NCI-H748 (cell line): Measurements from ENCODE around the gene CKM.
"Not testable (repeated sequence)": the region's sequence is repeated elsewhere in the genome, so short reads cannot be mapped to it uniquely, and the experiment has no call there.

Experiments used
- DNase-seq: peaks from one replicate; lab custom pipeline; 2025; ENCODE audit not compliant: unreplicated experiment; lab: John Stamatoyannopoulos, UW

Gene CKM

GRCh38 chr19:45349430-45349941 is 26.8 kb upstream of the CKM start:
- DNase-seq: no peak

- DNase-seq: no peak
Observed at GRCh38 chr19:45349126-45349415, 26.4 kb upstream of the CKM start.

DNA sequence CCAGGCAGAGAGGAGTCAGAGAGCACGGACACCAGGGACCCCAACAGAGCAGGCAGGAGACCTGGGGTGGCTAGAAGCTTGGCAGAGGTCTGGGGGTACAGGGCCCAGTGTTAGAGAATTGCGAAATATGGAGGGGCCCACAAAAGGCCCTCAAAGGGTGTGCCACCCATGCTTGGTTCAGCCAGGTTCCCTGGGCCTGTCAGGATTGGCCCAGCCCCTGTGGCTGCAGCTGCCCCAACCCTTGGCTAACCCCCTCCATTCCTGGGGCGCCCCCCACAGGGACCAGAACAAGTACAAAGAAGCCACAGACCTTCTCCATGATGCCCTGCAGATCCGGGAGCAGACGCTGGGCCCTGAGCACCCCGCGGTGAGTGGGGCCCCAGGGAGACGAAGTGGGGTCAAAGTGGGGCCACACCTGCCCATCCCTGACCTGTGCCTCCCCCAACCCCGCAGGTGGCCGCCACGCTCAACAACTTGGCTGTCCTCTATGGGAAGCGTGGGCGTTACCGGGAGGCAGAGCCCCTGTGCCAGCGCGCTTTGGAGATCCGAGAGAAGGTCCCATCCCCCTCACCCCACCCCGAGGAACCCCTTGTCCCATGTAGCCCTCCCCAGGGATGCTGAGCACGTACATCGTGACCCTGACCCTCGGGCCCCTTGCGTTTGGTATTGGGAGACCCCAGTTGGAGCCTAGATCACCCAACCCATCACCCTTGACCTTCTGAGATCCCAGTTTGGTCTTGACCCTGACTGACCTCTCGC is 25.9 kb upstream of the CKM start:
- DNase-seq: no peak

GRCh38 chr19:45347570-45348366 is 25.1 kb upstream of the CKM start:
- DNase-seq: no peak

- DNase-seq: no peak
Observed at GRCh38 chr19:45346449-45346848, 23.8 kb upstream of the CKM start.

- DNase-seq: no peak
Observed at GRCh38 chr19:45345506-45345860, 22.8 kb upstream of the CKM start.

GRCh38 chr19:45344621-45345505 is 22.2 kb upstream of the CKM start:
- no peak for DNase-seq

- no peak for DNase-seq
Observed at GRCh38 chr19:45342911-45343310, 20.2 kb upstream of the CKM start.

DNA sequence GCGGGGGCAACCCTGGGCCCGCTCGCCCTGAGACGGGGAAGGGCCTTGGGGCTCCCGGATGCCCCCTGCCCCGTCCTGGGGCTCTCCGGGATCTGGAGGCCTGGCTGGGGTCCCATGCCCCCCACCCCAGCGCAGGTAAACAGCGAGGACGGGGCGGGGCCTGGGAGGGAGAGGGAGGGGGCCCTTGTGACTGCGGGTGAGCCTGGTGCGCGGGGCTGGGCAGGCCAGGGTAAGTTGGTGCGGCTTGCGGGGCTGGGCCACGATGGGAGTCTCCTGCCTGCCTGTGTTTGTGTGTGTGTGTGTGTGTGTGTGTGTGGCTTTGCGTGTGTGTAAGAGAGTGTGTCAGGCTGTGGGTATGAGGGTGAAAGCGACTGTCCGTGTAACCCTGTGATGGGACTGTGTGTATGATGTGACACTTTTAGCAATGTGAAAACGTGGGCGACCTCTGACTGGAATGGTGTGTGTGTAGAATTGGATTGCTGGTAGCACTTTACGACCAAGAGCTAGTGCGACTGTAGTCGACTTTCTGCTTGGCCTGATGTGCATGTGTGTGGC is 18.3 kb upstream of the CKM start:
- DNase-seq: peak; percentile 55

DNA sequence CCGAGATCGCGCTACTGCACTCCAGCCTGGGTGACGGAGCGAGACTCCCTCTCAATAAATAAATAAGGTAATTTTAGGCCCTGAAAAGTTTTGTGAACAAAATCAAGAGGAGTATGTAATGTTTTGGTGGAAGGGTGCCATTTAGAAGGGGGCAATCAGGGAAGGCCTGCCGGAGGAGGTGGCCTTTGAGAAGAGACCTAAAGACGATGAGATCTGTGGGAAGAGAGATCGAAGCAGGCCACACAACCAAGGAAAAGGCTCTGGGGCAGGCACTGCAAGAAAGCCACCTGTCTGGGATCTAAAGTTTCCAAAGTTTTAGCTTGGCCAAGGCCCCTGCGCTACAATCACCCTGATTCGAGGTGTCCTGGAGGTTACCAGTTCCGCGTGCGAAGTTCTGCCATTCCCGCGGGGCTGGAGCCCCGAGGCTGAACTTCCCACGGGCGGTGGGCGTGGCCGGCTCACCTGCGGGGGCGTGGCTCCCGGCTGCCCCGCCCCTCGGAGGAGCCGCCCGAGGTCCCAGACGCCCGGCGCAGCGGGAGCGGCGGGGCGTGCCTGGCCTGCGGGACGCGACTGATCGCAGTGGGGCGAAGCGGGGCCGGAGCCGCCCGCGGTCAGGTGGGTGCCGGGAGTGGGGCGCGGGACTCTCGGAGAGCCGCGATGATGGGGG is 17.7 kb upstream of the CKM start, which contains the start of gene KLC3:
Gene KLC3, plus strand, starts transcription at position 519 of the 667 bp plus-strand sequence. CDS start 4,792 bp downstream, outside the sequence.
- DNase-seq: peak; percentile 77

DNA sequence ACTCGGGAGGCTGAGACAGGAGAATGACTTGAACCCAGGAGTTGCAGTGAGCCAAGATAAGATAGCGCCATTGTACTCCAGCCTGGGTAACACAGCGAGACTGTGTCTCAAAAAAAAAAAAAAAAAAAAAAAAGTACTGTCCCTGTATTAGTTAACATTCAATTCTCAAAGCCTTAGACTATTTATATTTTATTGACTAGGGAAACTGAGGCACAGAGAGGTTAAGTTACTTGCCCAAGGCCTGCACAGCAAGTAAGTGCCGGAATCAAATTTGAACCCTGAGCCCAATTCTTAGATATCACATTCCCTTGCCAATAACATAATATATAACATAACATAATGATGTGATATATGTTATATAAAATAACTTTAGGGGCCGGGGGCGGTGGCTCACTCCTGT is 17.0 kb upstream of the CKM start:
- DNase-seq: no peak

GRCh38 chr19:45336696-45337251 is 14.1 kb upstream of the CKM start:
- no peak for DNase-seq

GRCh38 chr19:45334881-45335280 is 12.2 kb upstream of the CKM start:
- not testable (repeated sequence) for DNase-seq

DNA sequence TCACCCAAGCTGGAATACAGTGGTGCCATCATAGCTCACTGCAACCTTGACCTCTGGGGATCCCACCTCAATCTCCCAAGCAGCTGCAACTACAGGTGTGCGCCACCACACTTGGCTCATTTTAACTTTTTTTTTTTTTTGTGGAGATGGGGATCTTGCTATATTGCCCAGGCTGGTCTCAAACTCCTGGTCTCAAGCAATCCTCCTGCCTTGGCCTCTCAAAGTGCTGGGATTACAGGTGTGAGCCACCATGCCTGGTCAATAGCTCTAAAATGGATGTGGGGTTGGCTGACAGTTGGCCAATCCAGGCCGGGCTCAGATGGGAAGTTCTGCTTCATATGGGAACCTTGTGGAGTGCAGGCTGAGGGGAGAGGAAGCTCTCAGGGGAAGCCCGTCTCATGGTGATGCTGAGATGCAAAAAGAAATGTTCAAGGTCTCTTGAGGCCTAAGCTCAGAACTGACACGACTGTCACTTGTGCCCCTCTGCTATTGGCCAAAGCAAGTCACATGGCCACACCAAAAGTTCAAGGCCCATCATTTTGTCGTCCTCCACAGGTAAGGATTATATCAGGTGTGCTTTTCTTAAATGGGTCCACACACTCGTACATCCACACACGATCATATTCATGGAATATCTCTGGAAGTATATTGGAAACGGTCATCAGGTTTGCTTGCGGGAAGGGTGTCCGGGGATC is 11.1 kb upstream of the CKM start:
- DNase-seq: no peak

GRCh38 chr19:45331411-45331810 is 8.7 kb upstream of the CKM start:
- DNase-seq: peak; percentile 57

GRCh38 chr19:45327404-45328143 is 4.9 kb upstream of the CKM start:
- no peak for DNase-seq

DNA sequence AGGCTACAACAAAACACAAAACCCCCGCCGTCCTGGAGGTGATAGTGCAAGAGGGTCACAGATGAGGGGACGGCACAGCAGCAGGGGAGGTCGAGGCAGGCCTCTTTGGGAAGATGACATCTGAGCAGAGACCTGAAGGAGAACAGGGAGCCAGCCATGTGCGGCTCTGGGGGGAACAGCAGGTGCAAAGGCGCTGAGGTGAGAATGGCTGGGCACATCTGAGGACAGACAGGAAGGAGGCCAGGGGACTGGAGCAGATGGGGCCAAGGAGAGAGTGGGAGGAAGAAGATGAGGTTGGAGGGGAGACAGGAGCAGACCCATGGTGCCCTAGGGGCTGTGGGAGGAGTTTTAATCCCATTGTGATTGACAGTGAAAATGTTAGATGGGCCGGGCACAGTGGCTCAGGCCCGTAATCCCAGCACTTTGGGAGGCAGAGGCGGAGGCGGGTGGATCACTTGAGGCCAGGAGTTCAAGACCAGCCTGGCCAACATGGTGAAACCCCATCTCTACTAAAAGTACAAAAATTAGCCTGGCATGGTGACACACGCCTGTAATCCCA is 1.8 kb upstream of the CKM start:
- no peak for DNase-seq

GRCh38 chr19:45323671-45324081 is 1.0 kb upstream of the CKM start:
- DNase-seq: no peak

DNA sequence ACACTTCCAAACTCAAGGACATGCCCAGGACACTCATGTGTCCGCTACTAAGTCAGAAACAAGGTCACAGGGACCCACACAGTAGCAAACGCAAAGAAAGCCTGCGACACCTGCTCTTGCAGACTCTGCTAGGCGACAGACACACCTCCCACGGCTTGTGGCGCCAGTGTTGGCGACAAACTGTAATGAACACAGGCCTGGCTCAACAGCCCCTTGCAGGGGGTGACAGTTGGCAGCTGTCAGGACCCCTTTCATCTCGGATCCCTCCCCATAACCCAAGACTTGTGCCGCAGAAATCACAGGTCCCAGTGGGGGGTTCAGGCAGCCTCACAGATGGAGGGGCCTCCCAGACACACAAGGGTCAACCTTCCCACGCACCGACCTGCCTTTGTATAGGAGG is 364 bp downstream of the CKM start:
- DNase-seq: peak; percentile 87
